ENCODE results near the gene PLEK. TPM values are rescaled to one million over a fixed set of nuclear protein-coding genes. Genes with fewer than 3 reads are reported as not detected.

The PLEK gene
- total and polyA plus RNA-seq, 10 of the 15 experiments (the other 5 are each of a cell fraction or from before 2014, with no cell fraction given): 229 to 804 (median 362) TPM

- TF ChIP-seq JUNB (IDR thresholded peaks at IDR 0.05) (peak; percentile 61; the same call in 1 of the 2 replicates), RUNX3 (IDR thresholded peaks at IDR 0.05; ENCODE audit: low read length) (peak; percentile 58; the same call in 1 of the 2 replicates), HDGF (IDR thresholded peaks at IDR 0.05) (no peak), STAT3 (IDR thresholded peaks at IDR 0.05; ENCODE audit: low read depth, low read length) (no peak), IRF5 (IDR thresholded peaks at IDR 0.05; ENCODE audit: borderline replicate concordance) (no peak), ZSCAN29 (IDR thresholded peaks at IDR 0.05) (no peak), ATF2 (IDR thresholded peaks at IDR 0.05; ENCODE audit: low read length) (peak; percentile 41; the same call in 1 of the 2 replicates), NR2C2 (IDR thresholded peaks at IDR 0.05; ENCODE audit: borderline replicate concordance, control insufficient read depth, insufficient read length, low read depth) (no peak), E2F4 (IDR thresholded peaks at IDR 0.05; ENCODE audit: low read depth, low read length) (no peak), CEBPZ (IDR thresholded peaks at IDR 0.05; ENCODE audit: low read depth, low read length) (no peak), NFYB (IDR thresholded peaks at IDR 0.05; ENCODE audit: insufficient read depth, low read depth, low read length) (no peak), ESRRA (IDR thresholded peaks at IDR 0.05; ENCODE audit: low read length) (no peak), IRF4 (IDR thresholded peaks at IDR 0.05; ENCODE audit: low read depth, low read length) (no peak), CHD1 (IDR thresholded peaks at IDR 0.05; ENCODE audit: low read depth, low read length) (no peak)
- TF ChIP-seq, protein P1, sequence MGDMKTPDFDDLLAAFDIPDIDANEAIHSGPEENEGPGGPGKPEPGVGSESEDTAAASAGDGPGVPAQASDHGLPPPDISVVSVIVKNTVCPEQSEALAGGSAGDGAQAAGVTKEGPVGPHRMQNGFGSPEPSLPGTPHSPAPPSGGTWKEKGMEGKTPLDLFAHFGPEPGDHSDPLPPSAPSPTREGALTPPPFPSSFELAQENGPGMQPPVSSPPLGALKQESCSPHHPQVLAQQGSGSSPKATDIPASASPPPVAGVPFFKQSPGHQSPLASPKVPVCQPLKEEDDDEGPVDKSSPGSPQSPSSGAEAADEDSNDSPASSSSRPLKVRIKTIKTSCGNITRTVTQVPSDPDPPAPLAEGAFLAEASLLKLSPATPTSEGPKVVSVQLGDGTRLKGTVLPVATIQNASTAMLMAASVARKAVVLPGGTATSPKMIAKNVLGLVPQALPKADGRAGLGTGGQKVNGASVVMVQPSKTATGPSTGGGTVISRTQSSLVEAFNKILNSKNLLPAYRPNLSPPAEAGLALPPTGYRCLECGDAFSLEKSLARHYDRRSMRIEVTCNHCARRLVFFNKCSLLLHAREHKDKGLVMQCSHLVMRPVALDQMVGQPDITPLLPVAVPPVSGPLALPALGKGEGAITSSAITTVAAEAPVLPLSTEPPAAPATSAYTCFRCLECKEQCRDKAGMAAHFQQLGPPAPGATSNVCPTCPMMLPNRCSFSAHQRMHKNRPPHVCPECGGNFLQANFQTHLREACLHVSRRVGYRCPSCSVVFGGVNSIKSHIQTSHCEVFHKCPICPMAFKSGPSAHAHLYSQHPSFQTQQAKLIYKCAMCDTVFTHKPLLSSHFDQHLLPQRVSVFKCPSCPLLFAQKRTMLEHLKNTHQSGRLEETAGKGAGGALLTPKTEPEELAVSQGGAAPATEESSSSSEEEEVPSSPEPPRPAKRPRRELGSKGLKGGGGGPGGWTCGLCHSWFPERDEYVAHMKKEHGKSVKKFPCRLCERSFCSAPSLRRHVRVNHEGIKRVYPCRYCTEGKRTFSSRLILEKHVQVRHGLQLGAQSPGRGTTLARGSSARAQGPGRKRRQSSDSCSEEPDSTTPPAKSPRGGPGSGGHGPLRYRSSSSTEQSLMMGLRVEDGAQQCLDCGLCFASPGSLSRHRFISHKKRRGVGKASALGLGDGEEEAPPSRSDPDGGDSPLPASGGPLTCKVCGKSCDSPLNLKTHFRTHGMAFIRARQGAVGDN (IDR thresholded peaks at IDR 0.05): no peak
- TF ChIP-seq, protein P2, sequence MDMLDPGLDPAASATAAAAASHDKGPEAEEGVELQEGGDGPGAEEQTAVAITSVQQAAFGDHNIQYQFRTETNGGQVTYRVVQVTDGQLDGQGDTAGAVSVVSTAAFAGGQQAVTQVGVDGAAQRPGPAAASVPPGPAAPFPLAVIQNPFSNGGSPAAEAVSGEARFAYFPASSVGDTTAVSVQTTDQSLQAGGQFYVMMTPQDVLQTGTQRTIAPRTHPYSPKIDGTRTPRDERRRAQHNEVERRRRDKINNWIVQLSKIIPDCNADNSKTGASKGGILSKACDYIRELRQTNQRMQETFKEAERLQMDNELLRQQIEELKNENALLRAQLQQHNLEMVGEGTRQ (IDR thresholded peaks at IDR 0.05; ENCODE audit: borderline replicate concordance, low read depth, low read length): no peak
Observed at GRCh38 chr2:68388358-68388757, 23.3 kb downstream of the PLEK start (continued).

Data from GM12878 (cell line).